Brain microvascular endothelial cell (primary cell): ENCODE results near the gene RGS7BP.

Experiments
- DNase-seq: peaks from one replicate; pipeline ENCODE4 v3.0.0-alpha.2; 2020
- H3K27ac ChIP-seq: fragments of 250-450 bp; sonication (Bioruptor Pico); 2 replicates; pipeline ENCODE4 v1.5.1; 2020; ENCODE audit warnings: mild to moderate bottlenecking, moderate library complexity
- H3K27me3 ChIP-seq: fragments of 250-450 bp; sonication (Bioruptor Pico); replicated peaks from 2 replicates; pipeline ENCODE4 v1.5.1; 2020; ENCODE audit warnings: mild to moderate bottlenecking
- H3K36me3 ChIP-seq: fragments of 250-450 bp; sonication (Bioruptor Pico); replicated peaks from 2 replicates; pipeline ENCODE4 v1.5.1; 2020; ENCODE audit warnings: mild to moderate bottlenecking
- H3K4me3 ChIP-seq: 2 replicates; pipeline ENCODE4 v1.5.1; 2011; ENCODE audit warnings: low read depth, mild to moderate bottlenecking, control low read depth, low read length, moderate library complexity
- in situ Hi-C: cut with HindIII; loops from 2 replicates; pipeline ENCODE4 v1.10.0; 2017; ENCODE audit warnings: low sequenced_read_pairs, low pct_ligation_motif_present
- TF ChIP-seq, protein P1 (sequence below): IDR thresholded peaks from 2 replicates; pipeline ENCODE4 v1.5.1; 2011; ENCODE audit warnings: low read depth, mild to moderate bottlenecking, moderate library complexity, low read length, control low read depth, inconsistent platforms; ENCODE audit errors: missing control alignments

Gene RGS7BP

DNA sequence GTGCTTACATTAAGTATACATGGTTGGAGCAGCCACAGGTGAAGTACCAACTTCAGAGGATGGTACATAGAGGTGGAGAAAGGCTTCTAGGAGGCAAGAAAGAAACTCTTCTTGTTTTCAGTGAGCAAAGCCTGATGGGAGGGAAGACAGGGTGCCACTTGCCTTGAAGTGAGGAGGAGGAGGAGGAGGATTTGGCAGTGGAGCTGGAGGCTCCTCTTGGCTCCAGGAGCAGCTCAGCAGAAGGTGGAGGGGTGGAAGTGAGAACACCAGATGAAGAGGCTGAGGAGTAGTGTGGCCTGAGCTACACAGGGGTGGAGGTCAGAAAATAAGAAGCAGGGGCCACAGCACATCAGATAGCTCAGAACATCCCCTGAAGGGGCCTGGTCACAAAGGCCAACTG, 93.4 kb downstream of the RGS7BP start:
- Histone ChIP-seq H3K4me3 (no peak overlapping the region), H3K27ac (no peak overlapping the region), H3K36me3 (no peaks in the 10 kb centered on the region), H3K27me3 (no peaks in the 10 kb centered on the region)
- in situ Hi-C loops: no loop called here
- TF ChIP-seq, protein P1, sequence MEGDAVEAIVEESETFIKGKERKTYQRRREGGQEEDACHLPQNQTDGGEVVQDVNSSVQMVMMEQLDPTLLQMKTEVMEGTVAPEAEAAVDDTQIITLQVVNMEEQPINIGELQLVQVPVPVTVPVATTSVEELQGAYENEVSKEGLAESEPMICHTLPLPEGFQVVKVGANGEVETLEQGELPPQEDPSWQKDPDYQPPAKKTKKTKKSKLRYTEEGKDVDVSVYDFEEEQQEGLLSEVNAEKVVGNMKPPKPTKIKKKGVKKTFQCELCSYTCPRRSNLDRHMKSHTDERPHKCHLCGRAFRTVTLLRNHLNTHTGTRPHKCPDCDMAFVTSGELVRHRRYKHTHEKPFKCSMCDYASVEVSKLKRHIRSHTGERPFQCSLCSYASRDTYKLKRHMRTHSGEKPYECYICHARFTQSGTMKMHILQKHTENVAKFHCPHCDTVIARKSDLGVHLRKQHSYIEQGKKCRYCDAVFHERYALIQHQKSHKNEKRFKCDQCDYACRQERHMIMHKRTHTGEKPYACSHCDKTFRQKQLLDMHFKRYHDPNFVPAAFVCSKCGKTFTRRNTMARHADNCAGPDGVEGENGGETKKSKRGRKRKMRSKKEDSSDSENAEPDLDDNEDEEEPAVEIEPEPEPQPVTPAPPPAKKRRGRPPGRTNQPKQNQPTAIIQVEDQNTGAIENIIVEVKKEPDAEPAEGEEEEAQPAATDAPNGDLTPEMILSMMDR: no peak
- no peak for DNase-seq

DNA sequence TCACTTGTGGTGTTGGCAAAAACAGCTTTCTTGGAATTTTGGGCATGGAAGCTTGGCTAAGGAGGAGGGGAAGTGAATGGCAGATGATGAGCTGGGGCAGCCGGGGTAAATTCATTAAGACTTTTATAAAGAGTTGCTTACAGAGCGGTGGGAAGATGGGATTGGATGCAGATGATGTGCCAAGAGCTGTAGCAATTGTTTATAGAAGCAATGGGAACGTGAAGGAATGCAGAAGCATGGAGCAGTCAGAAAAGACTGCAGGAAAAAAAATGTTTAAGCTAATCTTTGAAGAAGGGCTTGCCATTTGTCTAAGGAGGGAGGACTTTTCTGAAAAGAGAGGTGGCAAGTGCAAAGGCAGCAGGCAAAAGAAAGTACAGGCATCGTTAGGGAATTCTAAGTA, 97.9 kb downstream of the RGS7BP start:
- Histone ChIP-seq H3K27me3 (no peaks in the 10 kb centered on the region), H3K4me3 (no peak overlapping the region), H3K36me3 (no peaks in the 10 kb centered on the region), H3K27ac (no peak overlapping the region)
- no peak for DNase-seq
- in situ Hi-C loops: no loop called here
- TF ChIP-seq, protein P1: no peak

DNA sequence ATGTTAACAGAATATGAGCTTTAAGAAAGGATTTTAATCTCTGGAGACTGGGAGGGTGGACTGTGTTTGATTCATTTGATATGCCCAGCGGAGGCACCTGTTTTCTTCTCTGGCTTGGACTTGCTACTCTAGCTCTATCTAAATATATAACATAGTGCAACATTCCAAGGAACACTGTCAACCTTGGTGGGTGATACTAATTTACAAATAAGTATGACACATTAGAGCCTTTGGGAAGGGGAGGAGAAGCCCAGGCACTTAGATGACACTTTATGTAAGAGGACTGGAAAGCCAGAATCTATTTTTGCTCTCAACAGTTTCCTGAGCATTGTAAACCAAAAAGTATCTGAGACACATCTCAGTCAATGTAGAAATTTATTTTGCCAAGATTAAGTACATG, 101.1 kb downstream of the RGS7BP start:
- in situ Hi-C loops: no loop called here
- Histone ChIP-seq H3K27ac (no peak overlapping the region), H3K27me3 (no peaks in the 10 kb centered on the region), H3K36me3 (no peaks in the 10 kb centered on the region), H3K4me3 (no peak overlapping the region)
- DNase-seq: no peak
- TF ChIP-seq, protein P1: no peak

DNA sequence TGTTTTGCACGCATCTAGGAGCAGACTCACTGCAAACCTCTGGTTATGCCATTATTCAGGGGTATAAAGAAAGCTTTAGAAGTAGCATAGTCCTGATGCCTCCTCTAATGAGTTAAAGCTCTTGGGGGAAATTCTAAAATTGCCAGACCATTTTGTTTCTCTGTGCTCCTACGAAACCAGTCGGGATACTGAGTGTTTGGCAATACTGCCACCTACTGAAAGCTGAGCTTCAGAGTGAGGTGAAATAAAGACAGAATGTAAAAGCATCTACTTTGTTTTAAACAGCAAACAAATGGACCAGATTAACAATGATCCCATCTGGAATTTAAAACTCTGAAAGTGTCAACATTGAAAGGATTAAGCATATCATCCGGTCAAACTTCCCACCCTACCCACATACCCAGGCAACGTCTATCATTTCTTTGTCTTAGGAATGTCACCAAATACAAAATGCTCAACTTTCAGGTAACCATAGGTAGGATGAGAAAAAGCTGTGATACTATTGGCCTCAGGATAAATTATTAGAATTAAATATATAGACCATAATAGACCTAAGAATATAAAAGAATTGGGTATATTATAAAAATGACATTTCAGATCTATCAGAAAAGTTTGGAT, 106.6 kb downstream of the RGS7BP start:
- Histone ChIP-seq H3K27me3 (no peaks in the 10 kb centered on the region), H3K27ac (no peak overlapping the region), H3K36me3 (no peaks in the 10 kb centered on the region), H3K4me3 (no peak overlapping the region)
- TF ChIP-seq, protein P1: peak; percentile 82
- in situ Hi-C loops: no loop called here
- peak; percentile 62 for DNase-seq

DNA sequence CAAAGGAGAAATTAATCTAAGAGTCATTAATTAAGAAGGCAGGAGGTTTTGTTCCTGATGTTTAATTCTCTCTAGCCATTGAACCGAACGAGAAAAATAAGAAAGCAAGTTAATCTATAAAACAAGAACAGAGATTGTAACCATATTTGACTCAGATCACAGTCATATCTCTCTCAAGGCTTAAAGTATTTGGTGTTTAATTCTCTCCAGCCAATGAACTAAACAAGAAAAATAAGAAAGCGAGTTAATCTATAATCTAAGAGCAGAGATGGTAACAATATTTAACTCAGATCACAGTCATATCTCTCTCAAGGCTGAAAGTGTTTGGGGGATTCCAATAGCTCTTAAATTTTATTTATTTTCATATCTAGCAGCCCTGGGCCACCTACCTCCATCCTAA, 110.1 kb downstream of the RGS7BP start:
- TF ChIP-seq, protein P1: no peak
- H3K27ac ChIP-seq: no peak overlapping the region
- H3K27me3 ChIP-seq: no peaks in the 10 kb centered on the region
- no peak for DNase-seq
- no peaks in the 10 kb centered on the region for H3K36me3 ChIP-seq
- in situ Hi-C loops: no loop called here
- no peak overlapping the region for H3K4me3 ChIP-seq

DNA sequence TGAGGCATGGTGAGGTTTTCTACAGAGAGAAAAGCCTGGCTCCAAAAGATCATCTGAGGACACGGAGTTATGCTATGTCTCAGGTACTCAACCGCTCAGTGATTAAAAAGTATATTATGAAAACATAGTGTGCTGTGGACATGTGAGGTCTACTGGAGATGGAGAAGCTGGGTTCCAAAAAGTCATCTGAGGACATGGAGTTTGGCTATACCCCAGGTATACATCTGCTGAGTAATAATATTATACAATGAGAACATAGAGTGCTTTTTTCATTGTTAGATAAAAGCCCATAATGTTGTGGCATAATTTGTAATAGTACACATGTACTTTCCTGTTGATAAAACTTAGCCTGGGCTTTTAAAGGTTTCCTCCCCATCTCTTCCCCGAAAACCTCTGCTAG, 113.8 kb downstream of the RGS7BP start:
- TF ChIP-seq, protein P1: no peak
- Histone ChIP-seq H3K4me3 (no peak overlapping the region), H3K36me3 (no peaks in the 10 kb centered on the region), H3K27me3 (no peaks in the 10 kb centered on the region), H3K27ac (no peak overlapping the region)
- in situ Hi-C loops: no loop called here
- DNase-seq: no peak
